Measurements from ENCODE around the gene WRNIP1.

- TF ChIP-seq ETV6 (CRISPR knock-in tag; IDR thresholded peaks at IDR 0.05) (no peak), ZNF671 (CRISPR knock-in tag; IDR thresholded peaks at IDR 0.05) (no peak), JUN (CRISPR knock-in tag; IDR thresholded peaks at IDR 0.05) (no peak), MYBL2 (CRISPR knock-in tag; IDR thresholded peaks at IDR 0.05) (no peak), CREB1 (CRISPR knock-in tag; IDR thresholded peaks at IDR 0.05) (no peak)
- TF ChIP-seq, protein P1, sequence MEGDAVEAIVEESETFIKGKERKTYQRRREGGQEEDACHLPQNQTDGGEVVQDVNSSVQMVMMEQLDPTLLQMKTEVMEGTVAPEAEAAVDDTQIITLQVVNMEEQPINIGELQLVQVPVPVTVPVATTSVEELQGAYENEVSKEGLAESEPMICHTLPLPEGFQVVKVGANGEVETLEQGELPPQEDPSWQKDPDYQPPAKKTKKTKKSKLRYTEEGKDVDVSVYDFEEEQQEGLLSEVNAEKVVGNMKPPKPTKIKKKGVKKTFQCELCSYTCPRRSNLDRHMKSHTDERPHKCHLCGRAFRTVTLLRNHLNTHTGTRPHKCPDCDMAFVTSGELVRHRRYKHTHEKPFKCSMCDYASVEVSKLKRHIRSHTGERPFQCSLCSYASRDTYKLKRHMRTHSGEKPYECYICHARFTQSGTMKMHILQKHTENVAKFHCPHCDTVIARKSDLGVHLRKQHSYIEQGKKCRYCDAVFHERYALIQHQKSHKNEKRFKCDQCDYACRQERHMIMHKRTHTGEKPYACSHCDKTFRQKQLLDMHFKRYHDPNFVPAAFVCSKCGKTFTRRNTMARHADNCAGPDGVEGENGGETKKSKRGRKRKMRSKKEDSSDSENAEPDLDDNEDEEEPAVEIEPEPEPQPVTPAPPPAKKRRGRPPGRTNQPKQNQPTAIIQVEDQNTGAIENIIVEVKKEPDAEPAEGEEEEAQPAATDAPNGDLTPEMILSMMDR (IDR thresholded peaks at IDR 0.05): no peak
Measured at GRCh38 chr6:2773449-2773848, 8.3 kb downstream of the WRNIP1 start.

All from WTC11 (cell line).